ENCODE data around the gene SHISA2.
A peak's percentile ranks its signal among the peaks of the same experiment; 100 is the strongest.

Gene SHISA2

DNA sequence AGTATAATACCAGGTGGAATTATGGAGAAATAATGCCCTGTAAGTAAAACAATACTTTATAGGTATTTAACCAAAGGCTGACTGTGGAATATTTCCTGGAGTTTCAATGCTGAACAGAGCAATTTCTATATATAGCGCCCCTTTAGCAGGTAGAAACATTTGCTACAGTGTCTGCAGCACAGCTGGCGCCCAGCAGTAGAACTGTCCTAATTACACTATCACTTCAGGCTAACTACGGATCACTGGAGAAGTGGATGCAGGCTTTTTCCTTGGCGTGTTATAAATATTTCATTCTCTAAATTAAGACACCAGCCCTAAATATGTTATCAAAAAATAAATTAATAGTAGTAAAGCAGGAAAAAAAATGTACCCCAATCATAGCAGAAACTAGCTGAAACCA lies 3.1 kb downstream of the SHISA2 start:
- peak; percentile 18 for DNase-seq (ENCODE audit: low spot score)

GRCh38 chr13:26047040-26047439 lies 4.8 kb downstream of the SHISA2 start:
- no peak for DNase-seq (ENCODE audit: low spot score)

DNA sequence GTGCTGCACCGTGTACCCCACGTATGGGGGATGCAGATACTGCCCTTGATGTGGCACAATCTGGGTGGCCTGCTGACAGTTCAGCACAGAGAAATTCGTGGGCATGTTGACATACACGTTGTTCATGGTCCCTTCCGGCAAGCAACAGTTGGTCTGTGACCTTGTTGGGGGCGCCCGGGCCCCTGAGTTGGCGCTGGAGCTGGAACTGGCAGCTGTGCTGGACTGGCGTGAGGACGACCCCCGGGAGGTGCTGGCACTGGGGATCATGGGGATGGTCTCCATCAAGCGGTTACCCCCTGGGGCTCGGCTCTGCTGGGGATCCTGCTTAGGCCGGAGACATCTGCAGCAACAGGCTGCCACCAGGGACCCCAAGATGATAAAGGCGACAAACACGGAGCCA lies 5.2 kb downstream of the SHISA2 start:
- no peak for DNase-seq (ENCODE audit: low spot score)

- no peak for DNase-seq (ENCODE audit: low spot score)
Observed at GRCh38 chr13:26045142-26045541, 6.7 kb downstream of the SHISA2 start.

GRCh38 chr13:26042785-26043184 lies 9.0 kb downstream of the SHISA2 start:
- no peak for DNase-seq (ENCODE audit: low spot score)

DNA sequence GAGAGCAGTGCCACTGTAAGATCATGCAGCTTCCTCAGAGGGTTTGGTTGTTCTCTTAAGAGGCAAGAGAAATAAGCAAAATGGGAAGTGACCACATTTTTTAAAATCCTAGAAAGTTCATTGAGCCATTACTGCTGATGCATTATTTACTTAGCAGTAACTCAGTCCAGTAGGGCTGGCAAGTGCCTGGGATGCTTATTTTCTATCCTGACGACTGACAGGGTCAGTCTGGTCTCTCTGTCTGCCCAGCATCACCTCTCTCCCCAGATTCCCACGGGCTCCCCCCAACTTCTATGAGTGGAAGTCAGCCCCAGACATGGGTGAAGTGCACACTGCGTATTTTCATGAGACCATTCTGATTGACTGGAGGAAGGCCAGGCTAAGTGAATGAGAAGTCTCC lies 10.4 kb downstream of the SHISA2 start:
- no peak for DNase-seq (ENCODE audit: low spot score)

DNA sequence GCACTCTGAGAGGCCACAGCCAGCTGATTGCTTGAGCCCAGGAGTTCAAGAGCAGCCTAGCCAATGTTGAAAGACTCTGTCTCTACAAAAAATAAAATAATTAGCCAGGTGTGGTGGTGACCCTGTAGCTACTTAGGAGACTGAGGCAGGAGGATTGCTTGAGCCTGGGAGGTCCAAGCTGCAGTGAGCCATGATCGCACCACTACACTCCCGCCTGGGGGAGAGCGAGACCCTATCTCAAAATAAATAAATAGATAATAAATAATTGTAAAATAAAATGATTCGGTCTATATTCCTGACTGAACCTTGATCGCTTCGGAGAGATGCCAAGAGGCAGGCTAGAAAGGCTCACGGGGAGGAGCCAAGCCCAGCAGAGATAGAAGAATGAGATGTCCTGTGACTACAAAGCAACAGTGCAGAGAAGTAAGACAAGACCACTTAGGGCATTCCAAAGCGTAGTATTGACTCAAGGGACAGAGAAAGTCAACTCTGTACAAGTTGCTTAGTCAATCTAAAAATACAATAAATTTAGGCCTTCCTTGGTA lies 12.8 kb downstream of the SHISA2 start:
- DNase-seq (ENCODE audit: low spot score) = no peak

DNA sequence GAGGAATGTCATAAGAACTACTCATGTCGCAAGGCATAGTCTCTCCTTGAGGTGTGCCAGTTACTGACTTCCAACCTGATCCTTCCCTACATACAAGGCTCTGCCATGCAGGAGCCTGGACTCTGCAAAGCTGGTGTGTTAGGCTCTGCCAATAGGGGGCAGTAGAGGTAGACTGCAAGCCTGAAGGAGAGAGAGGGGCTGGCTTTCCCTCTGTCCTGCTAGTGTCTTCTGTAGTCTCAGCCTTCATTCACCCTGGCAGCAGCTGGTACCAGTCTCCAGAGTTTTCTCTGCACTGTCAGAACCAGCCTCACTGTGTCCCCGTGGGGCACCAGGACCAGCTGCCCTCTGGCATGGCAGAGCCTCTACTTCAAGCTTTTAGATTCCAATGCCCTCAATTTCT lies 14.5 kb downstream of the SHISA2 start:
- peak; percentile 34 for DNase-seq (ENCODE audit: low spot score)

- peak; percentile 37 for DNase-seq (ENCODE audit: low spot score)
Observed at GRCh38 chr13:26036383-26036782, 15.4 kb downstream of the SHISA2 start.

- DNase-seq (ENCODE audit: low spot score) = no peak
Observed at GRCh38 chr13:26034018-26034417, 17.8 kb downstream of the SHISA2 start.

DNA sequence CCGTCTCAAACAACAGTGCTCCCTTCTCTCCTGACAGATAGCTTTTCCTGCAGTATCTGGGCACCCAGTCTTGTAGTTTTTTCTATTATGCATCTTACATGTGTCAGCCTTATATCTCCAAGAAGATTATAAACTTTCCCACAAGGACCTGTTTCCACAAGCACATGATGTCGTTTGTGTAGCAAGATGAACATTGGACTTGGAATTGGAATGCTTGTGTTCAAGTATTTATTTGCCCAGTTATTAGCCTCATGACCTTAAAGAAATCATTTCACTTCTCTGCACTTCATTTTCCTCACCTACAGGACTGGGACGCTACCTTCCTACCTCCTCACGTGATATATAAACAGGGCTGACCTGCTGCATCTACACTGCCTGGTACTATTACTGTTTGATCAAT lies 21.5 kb downstream of the SHISA2 start:
- no peak for DNase-seq (ENCODE audit: low spot score)

GRCh38 chr13:26029581-26030136 lies 22.2 kb downstream of the SHISA2 start:
- no peak for DNase-seq (ENCODE audit: low spot score)

- DNase-seq (ENCODE audit: low spot score) = no peak
Observed at GRCh38 chr13:26026211-26026610, 25.6 kb downstream of the SHISA2 start.

- DNase-seq (ENCODE audit: low spot score) = no peak
Observed at GRCh38 chr13:26025771-26026170, 26.0 kb downstream of the SHISA2 start.

DNA sequence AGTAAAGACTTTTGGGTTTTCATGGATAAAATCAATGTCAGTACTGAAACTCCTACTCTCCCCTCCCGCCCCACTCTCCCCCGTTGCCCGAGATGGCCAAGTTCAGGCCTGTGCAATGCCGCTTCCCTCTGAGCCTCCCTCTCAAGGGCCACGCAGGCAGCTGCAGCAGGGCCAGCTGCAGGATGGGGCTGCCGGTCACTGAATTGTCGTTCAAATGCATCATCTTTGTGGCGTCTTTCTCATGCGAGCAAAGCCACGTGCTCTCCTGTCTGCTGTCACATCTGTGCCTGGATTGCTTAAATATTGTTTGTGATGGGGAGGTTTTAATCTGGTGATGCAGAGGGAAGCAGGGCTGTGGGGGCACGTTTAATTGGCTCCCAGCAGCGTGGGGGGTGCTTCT lies 26.6 kb downstream of the SHISA2 start:
- no peak for DNase-seq (ENCODE audit: low spot score)

DNA sequence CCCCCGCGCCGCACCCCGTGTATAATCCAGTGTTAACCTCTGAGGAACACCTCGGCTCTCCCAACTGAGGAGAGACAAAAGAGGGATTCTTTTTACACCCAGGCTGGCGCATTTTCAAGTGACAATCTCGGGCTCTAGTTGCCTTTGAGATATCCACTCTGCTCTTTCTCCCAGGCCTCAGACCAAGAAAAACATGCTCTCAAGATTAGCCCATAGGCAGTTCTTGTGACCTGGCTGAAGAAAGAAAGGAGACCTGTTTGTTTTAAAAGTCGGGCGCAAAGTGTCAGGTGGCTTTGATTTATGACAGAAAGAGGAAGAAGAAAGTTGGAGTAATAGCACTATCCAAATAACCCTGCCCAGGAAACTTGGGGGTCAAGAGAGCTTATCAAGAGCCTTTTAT lies 27.3 kb downstream of the SHISA2 start:
- DNase-seq (ENCODE audit: low spot score) = no peak

- DNase-seq (ENCODE audit: low spot score) = peak; percentile 99
Observed at GRCh38 chr13:26022538-26023292, 29.1 kb downstream of the SHISA2 start.

GRCh38 chr13:26021956-26022355 lies 29.9 kb downstream of the SHISA2 start:
- DNase-seq (ENCODE audit: low spot score) = no peak

DNA sequence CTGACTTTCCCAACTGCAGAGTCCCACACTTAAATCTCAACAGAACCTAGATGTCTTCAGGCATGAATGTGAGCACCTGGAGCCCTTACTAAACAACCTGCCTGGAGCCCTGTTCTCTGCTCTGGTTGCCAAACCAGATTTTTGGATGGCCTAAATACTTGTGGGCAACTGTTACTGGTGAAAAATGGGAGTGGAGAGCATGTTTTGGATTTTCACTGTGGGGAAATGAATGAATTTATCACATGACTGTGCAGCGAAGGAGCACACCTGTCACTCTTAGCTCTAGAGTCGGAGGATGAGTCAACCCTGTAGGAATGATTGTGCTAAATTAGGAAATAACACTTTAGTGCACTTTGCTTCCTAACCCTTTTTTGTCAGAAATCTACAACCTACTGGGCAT lies 30.3 kb downstream of the SHISA2 start:
- DNase-seq (ENCODE audit: low spot score) = peak; percentile 77

DNA sequence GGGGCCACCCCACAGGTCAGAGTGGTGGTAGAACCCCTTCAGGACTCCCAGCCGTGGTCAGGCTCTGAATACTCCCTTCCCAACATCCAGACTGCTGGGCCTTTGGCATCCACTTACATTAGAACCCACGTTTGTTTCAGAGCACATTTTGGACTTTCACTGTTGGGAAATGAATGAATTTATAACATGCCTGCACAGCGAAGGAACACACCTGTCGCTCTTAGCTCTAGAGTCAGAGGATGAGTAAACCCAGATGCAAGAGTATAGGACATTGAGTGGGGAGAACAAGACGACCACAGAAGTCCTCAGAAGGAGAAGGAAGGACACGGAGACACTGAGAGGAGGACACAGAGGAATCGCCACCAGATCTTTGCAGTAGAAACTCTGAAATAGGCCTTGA lies 30.9 kb downstream of the SHISA2 start:
- peak; percentile 3 for DNase-seq (ENCODE audit: low spot score)

- peak; percentile 100 for DNase-seq (ENCODE audit: low spot score)
Observed at GRCh38 chr13:26019881-26020870, 31.6 kb downstream of the SHISA2 start.

DNA sequence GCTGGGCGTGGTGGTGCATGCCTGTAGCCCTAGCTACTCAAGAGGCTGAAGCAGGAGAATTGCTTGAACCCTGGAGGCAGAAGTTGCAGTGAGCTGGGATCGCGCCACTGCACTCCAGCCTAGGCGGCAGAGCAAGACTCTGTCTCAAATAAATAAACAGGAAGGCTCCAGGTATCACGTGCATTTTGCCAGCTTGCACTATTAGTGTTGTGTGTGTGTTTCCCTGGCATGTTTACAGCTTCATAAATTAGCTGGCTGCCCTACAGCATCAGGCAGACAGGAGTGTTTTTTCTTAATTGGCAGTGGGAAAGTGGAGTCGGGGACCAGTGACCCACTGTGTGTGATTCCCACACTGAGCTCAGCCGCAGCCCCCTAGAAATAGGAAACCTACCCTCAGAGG lies 32.6 kb downstream of the SHISA2 start:
- DNase-seq (ENCODE audit: low spot score) = peak; percentile 53
